GM12872 (cell line): ENCODE results near the gene CASTOR1.

ENCODE experiments used
- TF ChIP-seq, protein P1 (sequence below): IDR thresholded peaks from 3 replicates; pipeline ENCODE4 v1.5.1; 2011; ENCODE audit warnings: low read depth, mild to moderate bottlenecking, low read length, moderate library complexity; ENCODE audit not compliant: insufficient read depth

Gene CASTOR1

DNA sequence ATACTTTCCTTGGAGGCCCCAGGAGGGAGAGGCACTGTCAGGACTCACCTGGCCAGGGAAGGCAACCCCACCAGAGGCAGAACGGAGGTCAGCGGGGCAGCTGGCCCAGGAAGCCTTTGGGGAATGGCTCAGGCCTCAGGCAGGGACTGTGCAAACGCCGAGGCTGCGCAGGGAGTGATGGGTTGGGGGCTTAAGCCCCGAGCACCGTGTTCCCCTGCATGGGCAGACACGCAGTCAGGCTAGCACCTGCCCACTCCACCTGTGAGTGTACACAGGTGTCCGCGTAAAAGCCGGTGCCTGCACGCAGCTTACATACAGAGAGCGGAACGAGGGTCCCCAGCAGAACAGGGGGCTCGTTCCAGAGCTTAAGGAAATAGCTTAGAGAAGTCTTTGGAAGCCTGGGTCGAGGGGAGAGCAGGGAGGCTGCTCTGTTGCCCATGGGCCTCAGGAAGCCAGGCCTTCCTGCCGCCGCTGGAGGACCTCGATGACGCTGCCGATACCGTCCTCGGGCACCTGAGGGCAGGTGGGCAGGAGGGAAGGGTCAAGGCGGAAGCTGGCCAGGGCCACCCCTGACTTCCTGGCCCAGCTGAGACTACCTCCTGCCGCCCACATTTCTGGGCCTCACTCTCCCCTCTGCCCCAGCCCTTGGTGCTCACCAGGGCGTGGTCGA is 4.0 kb downstream of the CASTOR1 start:
- TF ChIP-seq, protein P1, sequence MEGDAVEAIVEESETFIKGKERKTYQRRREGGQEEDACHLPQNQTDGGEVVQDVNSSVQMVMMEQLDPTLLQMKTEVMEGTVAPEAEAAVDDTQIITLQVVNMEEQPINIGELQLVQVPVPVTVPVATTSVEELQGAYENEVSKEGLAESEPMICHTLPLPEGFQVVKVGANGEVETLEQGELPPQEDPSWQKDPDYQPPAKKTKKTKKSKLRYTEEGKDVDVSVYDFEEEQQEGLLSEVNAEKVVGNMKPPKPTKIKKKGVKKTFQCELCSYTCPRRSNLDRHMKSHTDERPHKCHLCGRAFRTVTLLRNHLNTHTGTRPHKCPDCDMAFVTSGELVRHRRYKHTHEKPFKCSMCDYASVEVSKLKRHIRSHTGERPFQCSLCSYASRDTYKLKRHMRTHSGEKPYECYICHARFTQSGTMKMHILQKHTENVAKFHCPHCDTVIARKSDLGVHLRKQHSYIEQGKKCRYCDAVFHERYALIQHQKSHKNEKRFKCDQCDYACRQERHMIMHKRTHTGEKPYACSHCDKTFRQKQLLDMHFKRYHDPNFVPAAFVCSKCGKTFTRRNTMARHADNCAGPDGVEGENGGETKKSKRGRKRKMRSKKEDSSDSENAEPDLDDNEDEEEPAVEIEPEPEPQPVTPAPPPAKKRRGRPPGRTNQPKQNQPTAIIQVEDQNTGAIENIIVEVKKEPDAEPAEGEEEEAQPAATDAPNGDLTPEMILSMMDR: no peak

DNA sequence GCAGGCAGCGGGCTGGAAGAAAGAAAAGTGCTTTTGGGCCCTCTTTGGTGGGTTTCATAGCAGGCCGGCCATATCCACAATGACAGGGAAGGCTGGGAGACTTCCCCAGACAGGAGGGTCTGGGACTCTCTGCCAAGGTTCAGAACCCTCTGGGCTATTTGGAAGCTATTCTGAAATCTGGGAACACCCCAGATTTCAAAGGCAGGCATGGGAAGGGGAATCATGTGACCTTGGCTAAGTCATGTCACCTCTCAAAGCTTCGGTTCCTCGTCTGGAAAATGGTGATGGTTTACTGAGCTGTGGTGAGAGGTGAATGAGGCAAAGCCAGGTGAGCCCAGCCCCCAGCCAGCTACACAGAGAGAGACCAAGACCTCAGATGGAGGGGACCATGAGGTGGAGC is 4.6 kb downstream of the CASTOR1 start:
- TF ChIP-seq, protein P1: no peak

DNA sequence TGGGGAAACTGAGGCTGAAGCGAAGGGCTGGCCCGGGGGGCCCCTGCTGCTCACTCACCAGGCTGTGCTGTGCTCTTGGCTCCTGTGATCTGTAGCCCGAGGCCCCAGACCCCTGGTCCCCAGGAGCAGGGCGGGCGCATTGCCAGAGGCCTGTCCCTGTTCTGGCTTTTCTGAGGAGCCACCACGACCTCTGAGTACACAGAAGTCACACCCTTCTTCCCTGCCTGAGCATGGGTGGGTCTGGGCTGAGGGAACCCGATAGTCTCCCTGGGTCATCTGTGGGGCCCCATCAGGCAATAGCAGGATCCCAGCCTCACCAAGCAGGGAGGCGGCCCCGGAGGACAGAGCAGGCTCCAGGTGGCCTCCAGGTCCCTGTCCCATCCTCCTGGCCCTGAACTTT is 5.1 kb downstream of the CASTOR1 start:
- TF ChIP-seq, protein P1: no peak

DNA sequence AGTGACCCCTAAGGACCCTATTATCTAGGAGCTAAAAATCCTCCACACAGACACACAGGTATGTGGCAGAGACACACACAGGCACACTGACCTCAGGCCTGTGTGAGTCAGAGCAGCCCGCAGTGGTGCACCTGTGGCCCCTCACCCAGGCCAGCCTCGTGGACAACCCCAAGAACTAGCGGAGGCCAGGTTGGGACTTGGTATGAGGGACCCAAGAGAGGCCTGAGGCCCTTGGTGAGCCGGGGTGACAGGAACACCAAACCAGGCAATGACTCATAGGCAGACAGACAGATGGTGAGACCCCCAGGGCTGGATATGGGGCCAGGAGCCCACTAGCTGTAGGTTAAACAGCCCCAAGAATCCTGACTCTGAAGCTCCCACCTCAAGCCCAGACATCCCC is 6.0 kb downstream of the CASTOR1 start:
- TF ChIP-seq, protein P1: no peak

DNA sequence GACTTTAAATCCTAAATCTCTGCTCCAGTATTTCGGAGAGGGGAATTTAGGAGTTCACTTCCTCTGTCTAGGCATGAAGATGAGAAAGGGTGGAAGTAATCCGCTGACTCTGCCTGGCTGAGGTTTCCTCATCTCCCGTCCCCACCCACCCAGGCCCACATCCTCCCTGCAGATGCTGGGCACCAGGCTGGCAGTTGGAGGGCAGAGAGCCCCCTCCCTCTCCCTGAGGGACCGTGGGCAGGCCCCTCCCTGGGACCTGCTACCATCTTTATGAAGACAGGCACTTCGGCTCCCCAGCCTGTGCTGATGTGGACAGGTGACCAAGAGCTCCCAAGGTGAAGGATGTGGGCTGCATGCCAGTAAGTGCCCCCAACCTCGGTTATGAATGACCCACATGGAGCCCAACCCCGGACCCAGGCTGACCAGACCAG is 6.7 kb downstream of the CASTOR1 start:
- TF ChIP-seq, protein P1: no peak

DNA sequence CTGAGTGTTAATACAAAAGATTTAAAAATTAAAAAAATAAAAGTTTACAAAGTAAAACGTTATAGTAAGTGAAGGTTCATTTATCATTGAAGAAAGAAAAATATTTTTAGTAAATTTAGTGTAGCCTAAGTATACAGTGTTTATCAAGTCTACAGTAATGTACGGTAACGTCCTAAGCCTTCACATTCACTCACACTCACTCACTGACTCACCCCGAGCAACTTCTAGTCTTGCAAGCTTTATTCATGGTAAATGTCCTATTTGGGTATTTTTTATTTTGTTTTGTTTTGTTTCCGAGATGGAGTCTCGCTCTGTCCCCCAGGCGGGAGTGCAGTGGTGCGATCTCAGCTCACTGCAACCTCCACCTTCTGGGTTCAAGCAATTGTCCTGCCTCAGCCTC is 8.8 kb downstream of the CASTOR1 start:
- TF ChIP-seq, protein P1: no peak

DNA sequence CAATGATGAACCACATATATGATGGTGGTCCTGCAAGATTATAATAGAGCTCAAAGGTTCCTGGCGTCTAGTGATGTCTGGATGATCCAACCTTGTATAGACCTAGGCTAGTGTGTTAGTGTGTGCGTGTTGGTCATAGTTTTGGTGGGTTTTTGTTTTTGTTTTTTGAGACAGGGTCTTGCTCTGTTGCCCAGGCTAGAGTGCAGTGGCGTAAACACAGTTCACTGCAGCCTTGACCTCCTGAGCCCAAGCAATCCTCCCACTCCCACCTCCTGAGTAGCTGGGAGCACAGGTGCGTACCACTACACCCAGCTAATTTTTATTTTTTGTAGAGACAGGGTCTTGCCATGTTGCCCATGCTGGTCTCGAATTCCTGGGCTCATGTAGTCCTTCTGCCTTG is 9.4 kb downstream of the CASTOR1 start:
- TF ChIP-seq, protein P1: no peak
